Loucy (cell line): ENCODE measurements around the gene SERPINI2.

ENCODE experiments used
- CTCF ChIP-seq: fragments of 200-600 bp; sonication (generic); conservative IDR thresholded peaks from 2 replicates; pipeline ENCODE4 v1.5.1; 2014; ENCODE audit warnings: mild to moderate bottlenecking, antibody characterized with exemption, low read length
- EZH2phosphoT487 ChIP-seq: fragments of 200-600 bp; IDR thresholded peaks from 2 replicates; pipeline ENCODE4 v1.6.1; 2018; ENCODE audit warnings: antibody characterized with exemption, mild to moderate bottlenecking, moderate library complexity, borderline replicate concordance

- TF ChIP-seq CTCF: no peak
- no peak for TF ChIP-seq EZH2phosphoT487
Observed at GRCh38 chr3:167451282-167451681, 22.6 kb downstream of the SERPINI2 start.
